ENCODE measurements around the gene VANGL1. TPM values are rescaled to one million over a fixed set of nuclear protein-coding genes. Genes with fewer than 3 reads are reported as not detected.

The VANGL1 gene
- total and polyA plus RNA-seq, 3 donors from 2014 or later: 8.2 to 16.6 (median 8.6) TPM

DNA sequence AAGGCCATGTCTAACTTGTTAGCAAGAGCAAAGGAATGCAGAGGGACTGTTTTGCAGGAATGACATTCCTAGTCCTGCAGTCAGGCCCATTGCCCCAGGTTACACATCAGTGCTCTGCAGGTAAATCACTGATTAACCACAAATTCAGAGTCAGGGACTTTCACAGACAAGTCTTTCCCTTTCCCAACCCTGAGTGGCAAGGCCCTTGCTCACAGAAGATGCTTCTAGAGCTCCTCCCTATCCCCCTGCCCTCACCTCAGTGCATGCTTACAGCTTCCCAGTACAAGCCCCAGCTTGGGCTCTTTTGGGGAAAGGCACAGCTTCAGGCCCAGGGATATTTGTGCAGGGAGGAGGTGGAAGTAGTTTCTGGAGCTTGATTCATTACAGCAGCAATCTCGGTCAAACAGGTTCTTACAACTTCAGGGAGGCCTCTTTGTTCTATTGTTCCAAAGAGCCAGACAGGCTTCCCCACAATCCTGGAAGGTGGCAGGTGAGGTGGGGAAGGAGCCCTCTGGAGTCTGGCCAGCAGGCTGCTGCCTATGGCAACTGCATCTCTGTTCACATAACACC lies 72.9 kb downstream of the VANGL1 start:
- H3K9me3 ChIP-seq: no peaks in the 10 kb centered on the region
- no peak overlapping the region for H3K4me3 ChIP-seq
- 87% methylated on average over 1 of the region's 1 CpG; no CpG with 5 or more reads in 1 of the 2 donors for WGBS, 2 donors
- H3K27ac ChIP-seq: no peak overlapping the region
- H3K27me3 ChIP-seq: no peaks in the 10 kb centered on the region
- TF ChIP-seq, protein P1, sequence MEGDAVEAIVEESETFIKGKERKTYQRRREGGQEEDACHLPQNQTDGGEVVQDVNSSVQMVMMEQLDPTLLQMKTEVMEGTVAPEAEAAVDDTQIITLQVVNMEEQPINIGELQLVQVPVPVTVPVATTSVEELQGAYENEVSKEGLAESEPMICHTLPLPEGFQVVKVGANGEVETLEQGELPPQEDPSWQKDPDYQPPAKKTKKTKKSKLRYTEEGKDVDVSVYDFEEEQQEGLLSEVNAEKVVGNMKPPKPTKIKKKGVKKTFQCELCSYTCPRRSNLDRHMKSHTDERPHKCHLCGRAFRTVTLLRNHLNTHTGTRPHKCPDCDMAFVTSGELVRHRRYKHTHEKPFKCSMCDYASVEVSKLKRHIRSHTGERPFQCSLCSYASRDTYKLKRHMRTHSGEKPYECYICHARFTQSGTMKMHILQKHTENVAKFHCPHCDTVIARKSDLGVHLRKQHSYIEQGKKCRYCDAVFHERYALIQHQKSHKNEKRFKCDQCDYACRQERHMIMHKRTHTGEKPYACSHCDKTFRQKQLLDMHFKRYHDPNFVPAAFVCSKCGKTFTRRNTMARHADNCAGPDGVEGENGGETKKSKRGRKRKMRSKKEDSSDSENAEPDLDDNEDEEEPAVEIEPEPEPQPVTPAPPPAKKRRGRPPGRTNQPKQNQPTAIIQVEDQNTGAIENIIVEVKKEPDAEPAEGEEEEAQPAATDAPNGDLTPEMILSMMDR (IDR thresholded peaks at IDR 0.05): no peak
- TF ChIP-seq POLR2A (IDR thresholded peaks at IDR 0.05): no peak
- no peak for DNase-seq
- no peaks in the 10 kb centered on the region for H3K36me3 ChIP-seq (ENCODE audit: low read depth, missing control alignments)
- intact Hi-C loops (cut with DNase I; ENCODE audit: low total_unique reads): loop anchor here (5.0 kb wide), 1 partner anchor 58 kb away; no protein-coding TSS in a partner anchor
- H3K4me1 ChIP-seq: no peaks in the 10 kb centered on the region

GRCh38 chr1:115717541-115717940 lies 75.8 kb downstream of the VANGL1 start:
- DNase-seq: peak; percentile 69
- Histone ChIP-seq H3K4me1 (no peaks in the 10 kb centered on the region), H3K4me3 (no peak overlapping the region), H3K36me3 (ENCODE audit: low read depth, missing control alignments) (no peaks in the 10 kb centered on the region), H3K27ac (no peak overlapping the region), H3K27me3 (no peaks in the 10 kb centered on the region), H3K9me3 (no peaks in the 10 kb centered on the region)
- intact Hi-C loops (cut with DNase I; ENCODE audit: low total_unique reads): loop anchor here (5.0 kb wide), 1 partner anchor 55 kb away; no protein-coding TSS in a partner anchor
- 54 to 67% methylated on average over 5 of the region's 5 CpGs for WGBS, 2 donors
- no peak for TF ChIP-seq POLR2A (IDR thresholded peaks at IDR 0.05)
- TF ChIP-seq, protein P1 (IDR thresholded peaks at IDR 0.05): peak in 2 of 3 experiments; percentile 52 to 56

DNA sequence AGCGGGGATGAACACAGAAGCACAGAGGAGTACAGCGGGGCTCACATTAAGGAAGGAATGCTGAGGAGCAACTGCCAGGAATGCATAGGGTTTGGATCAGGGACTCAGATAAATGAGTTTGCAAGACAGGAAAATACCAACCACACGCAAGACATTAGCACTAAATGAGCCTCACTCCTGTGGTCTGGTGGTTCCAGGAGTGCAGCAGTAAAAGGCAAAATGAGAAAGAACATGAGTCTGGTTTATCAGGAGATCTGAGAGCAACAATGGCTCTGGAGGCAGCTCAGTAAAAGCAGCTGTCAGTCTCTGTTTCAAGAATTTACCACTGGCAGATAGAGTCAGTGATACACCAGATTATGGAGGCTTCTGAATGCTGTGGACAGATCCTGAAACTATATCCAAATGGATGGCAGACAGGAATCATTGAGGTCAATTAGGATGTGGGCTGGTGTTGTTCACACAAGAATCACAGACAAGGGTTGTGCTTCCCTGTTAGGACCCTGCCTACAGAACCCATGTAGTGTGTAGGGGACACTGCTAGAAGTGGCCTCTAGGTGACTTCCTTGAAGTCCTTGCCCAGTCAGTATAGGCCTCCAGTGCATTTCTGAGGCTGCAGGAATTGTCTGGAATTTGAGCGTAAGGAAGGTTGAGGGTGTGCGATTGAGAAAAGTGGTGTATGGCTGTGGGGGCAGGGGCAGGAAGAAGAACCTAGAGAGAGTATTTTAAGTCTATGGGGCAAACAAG lies 76.4 kb downstream of the VANGL1 start:
- no peak for DNase-seq
- Histone ChIP-seq H3K4me1 (no peaks in the 10 kb centered on the region), H3K4me3 (no peak overlapping the region), H3K27ac (no peak overlapping the region), H3K36me3 (ENCODE audit: low read depth, missing control alignments) (no peaks in the 10 kb centered on the region), H3K27me3 (no peaks in the 10 kb centered on the region), H3K9me3 (no peaks in the 10 kb centered on the region)
- intact Hi-C loops (cut with DNase I; ENCODE audit: low total_unique reads): loop anchor here (5.0 kb wide), 1 partner anchor 54 kb away; no protein-coding TSS in a partner anchor
- 86 to 91% methylated on average over 5 of the region's 5 CpGs for WGBS, 2 donors
- TF ChIP-seq, protein P1 (IDR thresholded peaks at IDR 0.05): no peak
- no peak for TF ChIP-seq POLR2A (IDR thresholded peaks at IDR 0.05)

DNA sequence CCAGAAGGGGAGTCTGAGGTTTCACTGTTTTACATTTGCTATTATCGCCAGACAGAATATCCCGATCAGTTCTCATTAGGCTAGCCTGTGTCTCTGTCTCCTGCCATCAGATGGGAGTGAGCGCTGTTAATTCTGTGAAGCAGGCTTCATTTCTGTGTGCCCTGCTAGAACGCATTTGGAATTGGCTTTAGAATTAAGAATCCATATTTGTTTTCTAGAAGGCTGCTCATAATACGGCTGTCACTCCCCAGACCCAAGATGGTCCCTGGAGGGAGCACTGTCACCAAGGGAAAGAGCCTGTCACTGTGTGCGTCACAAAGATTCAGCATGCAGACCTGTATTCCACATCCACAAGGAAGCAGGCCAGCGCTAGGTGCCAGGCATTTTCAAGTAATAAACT lies 77.5 kb downstream of the VANGL1 start:
- no peaks in the 10 kb centered on the region for H3K4me1 ChIP-seq
- 83 to 95% methylated on average over 7 of the region's 7 CpGs for WGBS, 2 donors
- TF ChIP-seq, protein P1 (IDR thresholded peaks at IDR 0.05): no peak
- TF ChIP-seq POLR2A (IDR thresholded peaks at IDR 0.05): no peak
- no peaks in the 10 kb centered on the region for H3K9me3 ChIP-seq
- no peak for DNase-seq
- intact Hi-C loops (cut with DNase I; ENCODE audit: low total_unique reads): loop anchor here (5.0 kb wide), 1 partner anchor 53 kb away; no protein-coding TSS in a partner anchor
- H3K27me3 ChIP-seq: no peaks in the 10 kb centered on the region
- H3K27ac ChIP-seq: no peak overlapping the region
- no peaks in the 10 kb centered on the region for H3K36me3 ChIP-seq (ENCODE audit: low read depth, missing control alignments)
- no peak overlapping the region for H3K4me3 ChIP-seq
